GM12878 (cell line): ENCODE measurements around the gene MXRA8. TPM values are rescaled to one million over a fixed set of nuclear protein-coding genes. Genes with fewer than 3 reads are reported as not detected.

Experiments used
- ASH2L ChIP-seq: fragments of 300-600, 200-600 bp; sonication (generic); IDR thresholded peaks from 2 replicates; pipeline ENCODE4 v1.6.1; 2017; ENCODE audit warnings: low read depth, mild to moderate bottlenecking, borderline replicate concordance
- BACH1 ChIP-seq: fragments of 450-650 bp; IDR thresholded peaks from 2 replicates; pipeline ENCODE4 v1.6.1; 2017; ENCODE audit warnings: mild to moderate bottlenecking, borderline replicate concordance
- CHD1 ChIP-seq: IDR thresholded peaks from 2 replicates; pipeline ENCODE4 v1.6.1; 2012; ENCODE audit warnings: low read depth, low read length, improper control_type of control experiment
- EGR1 ChIP-seq, 2 experiments: IDR thresholded peaks; 1 replicate in 1 of 2; 2 replicates in 1 of 2; pipeline ENCODE4 v1.6.1; 2011 to 2012; ENCODE audit warnings: low read depth in 2 of 2, low read length in 2 of 2, borderline replicate concordance in 1 of 2, mild to moderate bottlenecking in 1 of 2, moderate library complexity in 1 of 2
- ETV6 ChIP-seq, 2 experiments: fragments of 450-650 bp in 1 of 2; IDR thresholded peaks in 1 of 2; conservative IDR thresholded peaks in 1 of 2; 2 replicates each; pipeline ENCODE4 v1.6.1; 2014; ENCODE audit warnings: antibody characterized with exemption in 1 of 2, borderline replicate concordance in 1 of 2, low read depth in 1 of 2, mild to moderate bottlenecking in 1 of 2, moderate library complexity in 1 of 2
- HSF1 ChIP-seq: fragments of 150-350 bp; IDR thresholded peaks from 2 replicates; pipeline ENCODE4 v1.6.1; 2014; ENCODE audit warnings: mild to moderate bottlenecking, low read depth, low read length
- IRF3 ChIP-seq: fragments of 450-650 bp; IDR thresholded peaks from 2 replicates; pipeline ENCODE4 v1.6.1; 2014; ENCODE audit warnings: mild to moderate bottlenecking
- MAX ChIP-seq: IDR thresholded peaks from 2 replicates; pipeline ENCODE4 v1.6.1; 2012; ENCODE audit warnings: low read depth, low read length, improper control_type of control experiment
- NRF1 ChIP-seq: conservative IDR thresholded peaks from 2 replicates; pipeline ENCODE4 v1.6.1; 2011; ENCODE audit warnings: mild to moderate bottlenecking, low read depth, low read length, improper control_type of control experiment
- PAX5 ChIP-seq: IDR thresholded peaks from 2 replicates; pipeline ENCODE4 v1.6.1; 2011; ENCODE audit warnings: low read depth, low read length, borderline replicate concordance
- POLR2A ChIP-seq: IDR thresholded peaks from 2 replicates; pipeline ENCODE4 v1.6.1; 2011; ENCODE audit warnings: low read depth, mild to moderate bottlenecking, low read length
- SMC3 ChIP-seq: IDR thresholded peaks from 2 replicates; pipeline ENCODE4 v1.6.1; 2011; ENCODE audit warnings: low read length, improper control_type of control experiment, borderline replicate concordance
- SREBF2 ChIP-seq: IDR thresholded peaks from 2 replicates; pipeline ENCODE4 v1.6.1; 2012; ENCODE audit warnings: mild to moderate bottlenecking, low read length
- SRF ChIP-seq, 2 experiments: IDR thresholded peaks; 2 replicates each; pipeline ENCODE4 v1.6.1; 2011; ENCODE audit warnings: low read depth in 2 of 2, low read length in 2 of 2, mild to moderate bottlenecking in 1 of 2, moderate library complexity in 1 of 2
- SUZ12 ChIP-seq: fragments of 200-600 bp; sonication (generic); IDR thresholded peaks from one replicate; pipeline ENCODE4 v1.6.1; 2018; ENCODE audit warnings: antibody characterized with exemption, mild to moderate bottlenecking; ENCODE audit not compliant: unreplicated experiment
- USF1 ChIP-seq: IDR thresholded peaks from 2 replicates; pipeline ENCODE4 v1.6.1; 2011; ENCODE audit warnings: borderline replicate concordance, low read depth, mild to moderate bottlenecking, moderate library complexity, mixed read lengths, low read length; ENCODE audit not compliant: insufficient read depth; ENCODE audit errors: extremely low read length
- YY1 ChIP-seq: IDR thresholded peaks from 2 replicates; pipeline ENCODE4 v1.6.1; 2011; ENCODE audit warnings: low read depth, mild to moderate bottlenecking, low read length
- ZBTB40 ChIP-seq: fragments of 450-650 bp; IDR thresholded peaks from 2 replicates; pipeline ENCODE4 v1.6.1; 2016; ENCODE audit warnings: mild to moderate bottlenecking, moderate library complexity, borderline replicate concordance
- ZNF217 ChIP-seq: fragments of 450-650 bp; IDR thresholded peaks from 2 replicates; pipeline ENCODE4 v1.6.1; 2017; ENCODE audit warnings: antibody characterized with exemption, mild to moderate bottlenecking
- ZNF24 ChIP-seq: fragments of 450-650 bp; IDR thresholded peaks from 2 replicates; pipeline ENCODE4 v1.6.1; 2017; ENCODE audit warnings: antibody characterized with exemption, mild to moderate bottlenecking
- ZNF274 ChIP-seq: IDR thresholded peaks from one replicate; pipeline ENCODE4 v1.8.0; 2011; ENCODE audit not compliant: insufficient read length, insufficient read depth
- ZNF622 ChIP-seq: fragments of 450-650 bp; IDR thresholded peaks from 2 replicates; pipeline ENCODE4 v1.6.1; 2017; ENCODE audit warnings: mild to moderate bottlenecking, inconsistent platforms
- polyA plus RNA-seq, 11 experiments: library from polyadenylated mRNA; depleted of rRNA in 4 of 11; unstranded in 6 of 11; stranded (reverse) in 5 of 11; fragments of >200 nt; fragmentation: Nextera tagmentation in 4 of 11; fragmentation: Illumina TruSeq in 1 of 11; extraction: Ambion mirVana in 4 of 11; extraction: Trizol in 1 of 11; gene quantifications; 1 replicate in 1 of 11; 2 replicates in 10 of 11; pipeline versions ENCODE4 v1.2.1 to v1.2.3, GENCODE V29; 2011 to 2016; ENCODE audit warnings: inconsistent platforms in 2 of 11, missing spikeins in 2 of 11, low read depth in 1 of 11
- total RNA-seq, 4 experiments: library from RNA; depleted of rRNA in 3 of 4; stranded (reverse); fragments of >200 nt in 3 of 4; fragmentation: Illumina TruSeq in 1 of 4; extraction: Trizol in 1 of 4; gene quantifications; 2 replicates each; pipeline versions ENCODE4 v1.2.1 to v1.2.3, GENCODE V29; 2013 to 2021

The MXRA8 gene
- total and polyA plus RNA-seq, 10 of the 15 experiments (the other 5 are each of a cell fraction or from before 2014, with no cell fraction given): 0.11 to 0.54 (median 0.21) TPM; not detected in 6

GRCh38 chr1:1406821-1407635 lies 48.7 kb upstream of the MXRA8 start, which contains the start of gene MRPL20 (continued):
- peak; percentile 97 for TF ChIP-seq ZBTB40
- no peak for TF ChIP-seq SUZ12
- peak; percentile 88 for TF ChIP-seq MAX
- TF ChIP-seq IRF3: 0 out of 2 replicates have a peak, but pooled peaks have one; percentile 7
- peak; percentile 75 for TF ChIP-seq SREBF2
- TF ChIP-seq NRF1: peak; percentile 55
- peak; percentile 98 for TF ChIP-seq POLR2A
- no peak for TF ChIP-seq SMC3
- no peak for TF ChIP-seq ZNF274
- 0 out of 2 replicates have a peak, but pooled peaks have one; percentile 49 for TF ChIP-seq ASH2L
- TF ChIP-seq SRF (IDR thresholded peaks at IDR 0.05; ENCODE audit: low read depth in 2 of 2, low read length in 2 of 2): peak in 1 of 2 experiments; percentile 53; a peak in 1 of 4 replicates
- no peak for TF ChIP-seq ZNF217
- TF ChIP-seq YY1: peak; percentile 99
- no peak for TF ChIP-seq CHD1
- TF ChIP-seq BACH1: no peak; the same call in 1 of the 2 replicates
- TF ChIP-seq ZNF24: no peak
- TF ChIP-seq ZNF622: no peak
- TF ChIP-seq USF1: peak; percentile 45
- TF ChIP-seq EGR1 (IDR thresholded peaks at IDR 0.05; ENCODE audit: borderline replicate concordance in 1 of 2, low read depth in 2 of 2, low read length in 2 of 2): peak; percentile 35 to 71; a peak in 2 of 3 replicates
- 0 out of 2 replicates have a peak, but pooled peaks have one; percentile 15 for TF ChIP-seq HSF1
- no peak; a peak in 1 of 4 replicates for TF ChIP-seq ETV6 (conservative IDR thresholded peaks at IDR 0.05 in 1 of 2, IDR thresholded peaks at IDR 0.05 in 1 of 2; ENCODE audit: borderline replicate concordance in 1 of 2, low read depth in 1 of 2)
- 0 out of 2 replicates have a peak, but pooled peaks have one; percentile 53 for TF ChIP-seq PAX5
